K562 (cell line): Measurements from ENCODE around the gene DAZAP1. TPM values are rescaled to one million over a fixed set of nuclear protein-coding genes. Genes with fewer than 3 reads are reported as not detected.

Experiments used
- ATAC-seq: fragments of 200-7000 bp; cut with Tn5 transposase; 3 replicates; pipeline ENCODE4 v1.9.1; 2020; ENCODE audit warnings: moderate library complexity
- BruUV-seq: library from RNA; stranded (reverse); fragments of 400-500 nt; replicated peaks from 2 replicates; lab custom pipeline; 2021; lab: Mats Ljungman, UMichigan
- CTCF ChIA-PET: fragments of 300-600 bp; formaldehyde crosslinking; extraction: SDS; loops from one replicate; lab custom pipeline; 2021; ENCODE audit warnings: low intra/inter-chr PET ratio; lab: Yijun Ruan, JAX
- POLR2A ChIA-PET: fragments of 300-600, 350-650 bp; sonication (Branson Sonifier 250); formaldehyde crosslinking; extraction: SDS; loops from one replicate; lab custom pipeline; 2021; ENCODE audit warnings: antibody characterized with exemption, inconsistent platforms; lab: Yijun Ruan, JAX
- DNase-seq, 4 experiments: peaks; one replicate each; pipeline versions ENCODE4 v3.0.0 to v3.0.0-alpha.2; 2011 to 2018; ENCODE audit warnings: low spot score in 3 of 4, mixed read lengths in 3 of 4; ENCODE audit errors: extremely low read depth in 1 of 4
- FAIRE-seq: peaks from 2 replicates; lab custom pipeline; 2011; peaks lifted over from hg19 to GRCh38; lab: Jason Lieb, UNC
- H2AFZ ChIP-seq: 2 replicates; pipeline ENCODE4 v1.6.0; 2011; ENCODE audit warnings: low read depth, low read length, control low read depth, inconsistent platforms
- H3K27ac ChIP-seq: fragments of 200-600 bp; 3 replicates; pipeline ENCODE4 v1.8.0; 2011; ENCODE audit warnings: low read depth, mild to moderate bottlenecking, control low read depth, inconsistent platforms, low read length, moderate library complexity, mixed read lengths; ENCODE audit errors: extremely low read depth
- H3K27me3 ChIP-seq, 2 experiments: fragments of 300-600 bp in 1 of 2; 2 replicates in 1 of 2; 3 replicates in 1 of 2; pipeline versions ENCODE4 v1.6.0 to v1.8.0; 2011; ENCODE audit warnings: inconsistent platforms in 2 of 2, low read length in 2 of 2, mild to moderate bottlenecking in 1 of 2, mixed read lengths in 1 of 2, moderate library complexity in 1 of 2; ENCODE audit not compliant: control insufficient read depth in 2 of 2, insufficient read depth in 2 of 2
- H3K36me3 ChIP-seq: fragments of 300-600 bp; 3 replicates; pipeline ENCODE4 v1.8.0; 2011; ENCODE audit warnings: mild to moderate bottlenecking, low read length, inconsistent platforms; ENCODE audit not compliant: control insufficient read depth, insufficient read depth
- H3K4me1 ChIP-seq, 2 experiments: fragments of 200-600 bp in 1 of 2; replicated peaks in 1 of 2; 2 replicates in 1 of 2; 3 replicates in 1 of 2; pipeline versions ENCODE4 v1.5.1 to v1.8.0; 2011; ENCODE audit warnings: inconsistent platforms in 2 of 2, low read length in 2 of 2, mild to moderate bottlenecking in 1 of 2, mixed read lengths in 1 of 2, moderate library complexity in 1 of 2; ENCODE audit not compliant: control insufficient read depth in 2 of 2, insufficient read depth in 2 of 2
- H3K4me2 ChIP-seq: 2 replicates; pipeline ENCODE4 v1.6.1; 2011; ENCODE audit warnings: low read length, control low read depth, inconsistent platforms, mixed read lengths; ENCODE audit not compliant: insufficient read depth
- H3K4me3 ChIP-seq: fragments of 200-600 bp; sonication (generic), shearing (Covaris generic); 2 replicates; pipeline ENCODE4 v1.5.1; 2016; ENCODE audit warnings: control low read depth, inconsistent platforms
- H3K79me2 ChIP-seq: fragments of 200-600 bp; 3 replicates; pipeline ENCODE4 v1.8.0; 2011; ENCODE audit warnings: low read length, inconsistent platforms; ENCODE audit not compliant: control insufficient read depth, insufficient read depth
- H3K9ac ChIP-seq, 2 experiments: 2 replicates each; pipeline versions ENCODE4 v1.6.0 to v1.6.1; 2011; ENCODE audit warnings: low read depth in 2 of 2, low read length in 2 of 2, control low read depth in 1 of 2, inconsistent platforms in 1 of 2, mild to moderate bottlenecking in 1 of 2, mixed read lengths in 1 of 2; ENCODE audit not compliant: insufficient read depth in 1 of 2
- H3K9me1 ChIP-seq: one replicate; pipeline ENCODE4 v1.6.0; 2011; ENCODE audit warnings: inconsistent platforms, mild to moderate bottlenecking, low read length, moderate library complexity; ENCODE audit not compliant: control insufficient read depth, insufficient read depth
- H3K9me3 ChIP-seq: replicated peaks from 2 replicates; pipeline ENCODE4 v1.5.1; 2011; ENCODE audit warnings: low read depth, low read length, inconsistent platforms; ENCODE audit not compliant: control insufficient read depth, insufficient read depth
- H4K20me1 ChIP-seq: replicated peaks from 2 replicates; pipeline ENCODE4 v1.6.1; 2011; ENCODE audit warnings: low read length, inconsistent platforms, mixed read lengths; ENCODE audit not compliant: control insufficient read depth, insufficient read depth
- ETV1 ChIP-seq: fragments of 450-650 bp; conservative IDR thresholded peaks from 2 replicates; pipeline ENCODE4 v1.6.1; 2016; ENCODE audit warnings: missing genetic modification characterization, control low read depth, low read depth, missing compliant biosample characterization
- MECOM ChIP-seq: fragments of 250-450 bp; sonication (Bioruptor Pico); IDR thresholded peaks from 2 replicates; pipeline ENCODE4 v1.8.0; 2022; ENCODE audit warnings: inconsistent platforms
- MGA ChIP-seq: fragments of 450-650 bp; IDR thresholded peaks from 2 replicates; pipeline ENCODE4 v1.6.1; 2016; ENCODE audit warnings: mild to moderate bottlenecking, moderate library complexity
- NCOA6 ChIP-seq: fragments of 450-650 bp; IDR thresholded peaks from 2 replicates; pipeline ENCODE4 v1.6.1; 2017; ENCODE audit warnings: mild to moderate bottlenecking
- POLR2AphosphoS5 ChIP-seq: IDR thresholded peaks from 2 replicates; pipeline ENCODE4 v1.6.1; 2011; ENCODE audit warnings: mild to moderate bottlenecking, low read depth, low read length, moderate library complexity; ENCODE audit not compliant: control insufficient read depth, insufficient read depth
- POLR2G ChIP-seq: fragments of 200-400 bp; formaldehyde crosslinking; IDR thresholded peaks from 2 replicates; pipeline ENCODE4 v1.6.1; 2017; ENCODE audit warnings: low read depth, mild to moderate bottlenecking, antibody characterized with exemption, low read length, moderate library complexity
- RBFOX2 ChIP-seq: fragments of 200-400 bp; formaldehyde crosslinking; IDR thresholded peaks from 2 replicates; pipeline ENCODE4 v1.6.1; 2017; ENCODE audit warnings: low read depth, mild to moderate bottlenecking, low read length, moderate library complexity
- ZKSCAN8 ChIP-seq: fragments of 200-800 bp; sonication (Bioruptor generic); IDR thresholded peaks from 2 replicates; pipeline ENCODE4 v1.6.1; 2016; ENCODE audit warnings: missing genetic modification characterization, missing compliant biosample characterization
- ZNF764 ChIP-seq: fragments of 250-450 bp; sonication (Bioruptor Pico); IDR thresholded peaks from 2 replicates; pipeline ENCODE4 v1.4.0; 2020; ENCODE audit warnings: low read depth, mild to moderate bottlenecking, moderate library complexity
- WGBS: fragments of 100-300 bp; shearing (Covaris generic); methylation state at CpG from one replicate; pipeline ENCODE4 v1.1.6; 2016; ENCODE audit warnings: low coverage, mixed read lengths; ENCODE audit not compliant: insufficient coverage; ENCODE audit errors: missing lambda C conversion rate; 5-methylcytosine and 5-hydroxymethylcytosine counted together
- in situ Hi-C: fragments of 300-500 bp; cut with MboI; formaldehyde crosslinking; loops from 4 replicates; pipeline ENCODE4 v1.15.0; 2018; ENCODE audit warnings: inconsistent platforms, mixed read lengths
- intact Hi-C: fragments of 100-400 bp; cut with micrococcal nuclease; formaldehyde crosslinking; loops from 2 replicates; pipeline ENCODE4 v1.14.2; 2022
- polyA plus RNA-seq, 8 experiments: library from polyadenylated mRNA; depleted of rRNA in 4 of 8; stranded (reverse) in 5 of 8; unstranded in 3 of 8; fragments of >200 nt; fragmentation: Nextera tagmentation in 2 of 8; fragmentation: Illumina TruSeq in 1 of 8; extraction: Ambion mirVana in 2 of 8; extraction: Trizol in 1 of 8; gene quantifications; 2 replicates each; pipeline versions ENCODE4 v1.2.1 to v1.2.3, GENCODE V29; 2011 to 2014; ENCODE audit warnings: inconsistent platforms in 1 of 8, missing spikeins in 1 of 8
- total RNA-seq, 7 experiments: library from RNA; depleted of rRNA in 6 of 7; stranded (reverse); fragments of >200 nt in 6 of 7; fragmentation: Illumina TruSeq in 2 of 7; extraction: Trizol in 2 of 7; gene quantifications; 2 replicates each; pipeline versions ENCODE4 v1.2.1 to v1.2.3, GENCODE V29; 2011 to 2021; ENCODE audit warnings: low replicate concordance in 1 of 7

DAZAP1 gene
- total and polyA plus RNA-seq, 9 of the 15 experiments (the other 6 are each of a cell fraction or from before 2014, with no cell fraction given), result 10.8 to 289 (median 142) TPM

- no peak overlapping the region; the same call in 2 of the 3 replicates for H3K27ac ChIP-seq
- no peaks in the 10 kb centered on the region for H3K27me3 ChIP-seq
- H3K9me3 ChIP-seq, result no peaks in the 10 kb centered on the region
- H3K9me1 ChIP-seq, result peaks cover 28% of the 10 kb centered on the region
- H3K4me1 ChIP-seq, result peaks cover 40 to 89% of the 10 kb centered on the region in 2 experiments
- no TSS peak for BruUV-seq
- ChIA-PET CTCF (interaction anchor here (0.6 kb wide), 1 partner anchor 161 kb away, joined by 6 read pairs; no protein-coding TSS in a partner anchor), POLR2A (interaction anchor here (1.5 kb wide), 1 partner anchor 131 kb away, joined by 3 read pairs; no protein-coding TSS in a partner anchor)
- in situ Hi-C loops, result no loop called here
- H4K20me1 ChIP-seq, result peaks cover 66% of the 10 kb centered on the region
- H3K36me3 ChIP-seq, result peaks cover 71% of the 10 kb centered on the region; the same call in 2 of the 3 replicates
- no peak for ATAC-seq
- no peak overlapping the region for H3K4me2 ChIP-seq
- DNase-seq, result no peak
- H3K9ac ChIP-seq, result peak overlapping the region in 1 of 2 experiments; percentile 93; a peak in 3 of 4 replicates
- intact Hi-C loops, result no loop called here
- no peak for FAIRE-seq
- 92% methylated on average over 26 of the region's 29 CpGs for WGBS
- H2AFZ ChIP-seq, result no peak overlapping the region
- peaks cover 90% of the 10 kb centered on the region for H3K79me2 ChIP-seq
- H3K4me3 ChIP-seq, result no peak overlapping the region
- no peak for TF ChIP-seq ZNF764 (CRISPR knock-in tag)
- TF ChIP-seq ZKSCAN8, result no peak
- TF ChIP-seq POLR2AphosphoS5, result 0 out of 2 replicates have a peak, but pooled peaks have one; percentile 23
- TF ChIP-seq ETV1 (tag), result no peak
- no peak for TF ChIP-seq MECOM (CRISPR knock-in tag)
- TF ChIP-seq NCOA6, result no peak
- TF ChIP-seq RBFOX2, result 0 out of 2 replicates have a peak, but pooled peaks have one; percentile 12
- no peak for TF ChIP-seq MGA
- peak; percentile 18; the same call in 1 of the 2 replicates for TF ChIP-seq POLR2G
These were observed 4.1 kb downstream of the DAZAP1 start for GRCh38 chr19:1411255-1412191.
